Measurements from ENCODE around the gene JAKMIP2.

DNA sequence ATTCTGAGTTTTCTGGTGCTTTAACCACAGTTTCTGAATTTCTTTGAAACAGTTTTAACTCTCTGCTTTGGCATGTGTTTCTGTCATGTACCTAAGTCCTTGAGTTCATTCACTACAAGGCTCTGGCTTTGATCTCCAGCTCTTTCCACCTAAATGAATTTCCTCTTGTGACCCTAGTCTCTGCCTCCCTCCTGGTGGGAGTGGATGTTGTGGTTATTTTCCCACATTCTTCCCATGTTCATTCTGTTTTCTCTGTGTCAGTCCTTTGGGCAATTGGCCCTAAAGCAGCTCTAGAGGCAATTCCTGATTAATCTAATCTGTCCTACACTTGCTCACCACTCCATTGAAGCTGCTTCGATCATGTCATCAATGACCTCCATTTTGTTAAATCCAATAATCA lies 244.3 kb downstream of the JAKMIP2 start:
- TF ChIP-seq EZH2 (IDR thresholded peaks at IDR 0.05; ENCODE audit: insufficient read depth, poor library complexity, severe bottlenecking) (no peak), EZH2phosphoT487 (IDR thresholded peaks at IDR 0.05; ENCODE audit: insufficient read depth, low read depth) (no peak)

All from GM23248 (cell line).